ENCODE data around the gene CAMK2B.

CAMK2B gene

GRCh38 chr7:44282601-44283171, 42.7 kb downstream of the CAMK2B start:
- Histone ChIP-seq H2BK5ac (ENCODE audit: low read length) (no peak overlapping the region), H3K4me2 (ENCODE audit: low read length) (no peak overlapping the region), H3K36me3 (ENCODE audit: control insufficient read depth, insufficient read depth, low read length) (no peaks in the 10 kb centered on the region), H3K4me3 (ENCODE audit: low read length) (no peak overlapping the region), H3K79me1 (ENCODE audit: low read length) (no peaks in the 10 kb centered on the region), H4K5ac (ENCODE audit: low read length) (no peak overlapping the region), H3K4me1 (ENCODE audit: control insufficient read depth, low read depth, low read length) (no peaks in the 10 kb centered on the region), H2BK120ac (ENCODE audit: low read depth, low read length) (no peak overlapping the region), H3K4ac (ENCODE audit: low read depth, low read length) (no peak overlapping the region), H3K27me3 (ENCODE audit: insufficient read depth, low read length, poor library complexity) (no peaks in the 10 kb centered on the region), H3K23ac (ENCODE audit: low read length) (no peak overlapping the region), H4K8ac (ENCODE audit: low read depth, low read length) (no peak overlapping the region), H3K9ac (ENCODE audit: low read length) (no peak overlapping the region), H2AK5ac (ENCODE audit: low read length) (no peak overlapping the region), H3K18ac (ENCODE audit: low read length) (no peak overlapping the region), H3K56ac (ENCODE audit: low read length) (no peak overlapping the region), H3K27ac (ENCODE audit: low read depth, low read length) (no peak overlapping the region), H3K79me2 (ENCODE audit: control insufficient read depth, insufficient read depth, low read length) (no peaks in the 10 kb centered on the region), H2BK15ac (replicated peaks; ENCODE audit: low read depth) (no peak overlapping the region)
- no CpG with 5 or more reads among the region's 10 CpGs for WGBS (ENCODE audit: extremely low coverage, insufficient coverage, low lambda C conversion rate)
- no peak for DNase-seq

GRCh38 chr7:44281811-44282600, 43.4 kb downstream of the CAMK2B start:
- no peak for DNase-seq

GRCh38 chr7:44280993-44281721, 44.2 kb downstream of the CAMK2B start:
- Histone ChIP-seq H2AK5ac (ENCODE audit: low read length) (no peak overlapping the region), H3K4ac (ENCODE audit: low read depth, low read length) (no peak overlapping the region), H4K8ac (ENCODE audit: low read depth, low read length) (no peak overlapping the region), H3K27ac (ENCODE audit: low read depth, low read length) (no peak overlapping the region), H3K23ac (ENCODE audit: low read length) (no peak overlapping the region), H3K27me3 (ENCODE audit: insufficient read depth, low read length, poor library complexity) (no peaks in the 10 kb centered on the region), H3K9ac (ENCODE audit: low read length) (no peak overlapping the region), H3K56ac (ENCODE audit: low read length) (no peak overlapping the region), H3K4me3 (ENCODE audit: low read length) (no peak overlapping the region), H3K36me3 (ENCODE audit: control insufficient read depth, insufficient read depth, low read length) (no peaks in the 10 kb centered on the region), H3K4me1 (ENCODE audit: control insufficient read depth, low read depth, low read length) (no peaks in the 10 kb centered on the region), H4K5ac (ENCODE audit: low read length) (no peak overlapping the region), H3K4me2 (ENCODE audit: low read length) (no peak overlapping the region), H2BK15ac (replicated peaks; ENCODE audit: low read depth) (no peak overlapping the region), H2BK5ac (ENCODE audit: low read length) (no peak overlapping the region), H3K79me1 (ENCODE audit: low read length) (no peaks in the 10 kb centered on the region), H2BK120ac (ENCODE audit: low read depth, low read length) (no peak overlapping the region), H3K18ac (ENCODE audit: low read length) (no peak overlapping the region), H3K79me2 (ENCODE audit: control insufficient read depth, insufficient read depth, low read length) (no peaks in the 10 kb centered on the region)
- WGBS (ENCODE audit: extremely low coverage, insufficient coverage, low lambda C conversion rate) = no CpG with 5 or more reads among the region's 20 CpGs
- no peak for DNase-seq

More at GRCh38 chr7:44281811-44282600, 43.4 kb downstream of the CAMK2B start:
- Histone ChIP-seq H3K4me3 (ENCODE audit: low read length) (no peak overlapping the region), H2BK120ac (ENCODE audit: low read depth, low read length) (no peak overlapping the region), H3K56ac (ENCODE audit: low read length) (no peak overlapping the region), H3K4me1 (ENCODE audit: control insufficient read depth, low read depth, low read length) (no peaks in the 10 kb centered on the region), H3K18ac (ENCODE audit: low read length) (no peak overlapping the region), H2BK15ac (replicated peaks; ENCODE audit: low read depth) (no peak overlapping the region), H3K79me1 (ENCODE audit: low read length) (no peaks in the 10 kb centered on the region), H4K5ac (ENCODE audit: low read length) (no peak overlapping the region), H2BK5ac (ENCODE audit: low read length) (no peak overlapping the region), H3K23ac (ENCODE audit: low read length) (no peak overlapping the region), H3K79me2 (ENCODE audit: control insufficient read depth, insufficient read depth, low read length) (no peaks in the 10 kb centered on the region), H3K27me3 (ENCODE audit: insufficient read depth, low read length, poor library complexity) (no peaks in the 10 kb centered on the region), H3K36me3 (ENCODE audit: control insufficient read depth, insufficient read depth, low read length) (no peaks in the 10 kb centered on the region), H3K4me2 (ENCODE audit: low read length) (no peak overlapping the region), H4K8ac (ENCODE audit: low read depth, low read length) (no peak overlapping the region), H3K4ac (ENCODE audit: low read depth, low read length) (no peak overlapping the region), H3K27ac (ENCODE audit: low read depth, low read length) (no peak overlapping the region), H3K9ac (ENCODE audit: low read length) (no peak overlapping the region), H2AK5ac (ENCODE audit: low read length) (no peak overlapping the region)
- no CpG with 5 or more reads among the region's 15 CpGs for WGBS (ENCODE audit: extremely low coverage, insufficient coverage, low lambda C conversion rate)

- no peaks in the 10 kb centered on the region for H3K36me3 ChIP-seq (ENCODE audit: control insufficient read depth, insufficient read depth, low read length)
- H2AK5ac ChIP-seq (ENCODE audit: low read length) = no peak overlapping the region
- no peaks in the 10 kb centered on the region for H3K4me1 ChIP-seq (ENCODE audit: control insufficient read depth, low read depth, low read length)
- no peak overlapping the region for H3K56ac ChIP-seq (ENCODE audit: low read length)
- no peaks in the 10 kb centered on the region for H3K79me2 ChIP-seq (ENCODE audit: control insufficient read depth, insufficient read depth, low read length)
- H3K18ac ChIP-seq (ENCODE audit: low read length) = no peak overlapping the region
- whole genome bisulfite sequencing (ENCODE audit: extremely low coverage, insufficient coverage, low lambda C conversion rate) = no CpG with 5 or more reads among the region's 8 CpGs
- H3K4me3 ChIP-seq (ENCODE audit: low read length) = no peak overlapping the region
- H4K5ac ChIP-seq (ENCODE audit: low read length) = no peak overlapping the region
- H4K8ac ChIP-seq (ENCODE audit: low read depth, low read length) = no peak overlapping the region
- H3K23ac ChIP-seq (ENCODE audit: low read length) = no peak overlapping the region
- no peak overlapping the region for H3K9ac ChIP-seq (ENCODE audit: low read length)
- H2BK15ac ChIP-seq (replicated peaks; ENCODE audit: low read depth) = no peak overlapping the region
- H3K27ac ChIP-seq (ENCODE audit: low read depth, low read length) = no peak overlapping the region
- no peak overlapping the region for H2BK120ac ChIP-seq (ENCODE audit: low read depth, low read length)
- no peak for DNase-seq
- H3K4ac ChIP-seq (ENCODE audit: low read depth, low read length) = no peak overlapping the region
- no peaks in the 10 kb centered on the region for H3K79me1 ChIP-seq (ENCODE audit: low read length)
- H2BK5ac ChIP-seq (ENCODE audit: low read length) = no peak overlapping the region
- H3K27me3 ChIP-seq (ENCODE audit: insufficient read depth, low read length, poor library complexity) = no peaks in the 10 kb centered on the region
- H3K4me2 ChIP-seq (ENCODE audit: low read length) = no peak overlapping the region
These were observed 44.8 kb downstream of the CAMK2B start for GRCh38 chr7:44280636-44280992.

GRCh38 chr7:44279731-44280505, 45.5 kb downstream of the CAMK2B start:
- no peak overlapping the region for H3K23ac ChIP-seq (ENCODE audit: low read length)
- H3K79me1 ChIP-seq (ENCODE audit: low read length) = no peaks in the 10 kb centered on the region
- H3K4me2 ChIP-seq (ENCODE audit: low read length) = no peak overlapping the region
- H3K27ac ChIP-seq (ENCODE audit: low read depth, low read length) = no peak overlapping the region
- no peak overlapping the region for H3K4me3 ChIP-seq (ENCODE audit: low read length)
- no peak overlapping the region for H2BK15ac ChIP-seq (replicated peaks; ENCODE audit: low read depth)
- H2BK5ac ChIP-seq (ENCODE audit: low read length) = no peak overlapping the region
- no peak overlapping the region for H3K18ac ChIP-seq (ENCODE audit: low read length)
- H3K27me3 ChIP-seq (ENCODE audit: insufficient read depth, low read length, poor library complexity) = no peaks in the 10 kb centered on the region
- no peaks in the 10 kb centered on the region for H3K79me2 ChIP-seq (ENCODE audit: control insufficient read depth, insufficient read depth, low read length)
- no peak overlapping the region for H3K9ac ChIP-seq (ENCODE audit: low read length)
- WGBS (ENCODE audit: extremely low coverage, insufficient coverage, low lambda C conversion rate) = no CpG with 5 or more reads among the region's 15 CpGs
- peak overlapping the region; percentile 56 for H3K56ac ChIP-seq (ENCODE audit: low read length)
- H4K5ac ChIP-seq (ENCODE audit: low read length) = no peak overlapping the region
- no peak for DNase-seq
- no peak overlapping the region for H3K4ac ChIP-seq (ENCODE audit: low read depth, low read length)
- H2BK120ac ChIP-seq (ENCODE audit: low read depth, low read length) = no peak overlapping the region
- no peaks in the 10 kb centered on the region for H3K4me1 ChIP-seq (ENCODE audit: control insufficient read depth, low read depth, low read length)
- H4K8ac ChIP-seq (ENCODE audit: low read depth, low read length) = no peak overlapping the region
- no peak overlapping the region for H2AK5ac ChIP-seq (ENCODE audit: low read length)
- H3K36me3 ChIP-seq (ENCODE audit: control insufficient read depth, insufficient read depth, low read length) = no peaks in the 10 kb centered on the region
